Measurements from ENCODE around the gene GPR158. TPM values are rescaled to one million over a fixed set of nuclear protein-coding genes. Genes with fewer than 3 reads are reported as not detected.

Gene GPR158
- total and polyA plus RNA-seq, 9 of the 15 experiments (the other 6 are each of a cell fraction or from before 2014, with no cell fraction given), result 4.0 to 7.6 (median 5.0) TPM

GRCh38 chr10:25191162-25191895 lies 16.5 kb downstream of the GPR158 start (continued):
- TF ChIP-seq ZBTB40 (IDR thresholded peaks at IDR 0.05) (no peak), ZBTB40 (CRISPR knock-in tag; IDR thresholded peaks at IDR 0.05) (no peak), ZBTB8A (IDR thresholded peaks at IDR 0.05; ENCODE audit: partially characterized antibody) (no peak), HMG20A (CRISPR knock-in tag; conservative IDR thresholded peaks at IDR 0.05) (no peak), MAFK (IDR thresholded peaks at IDR 0.05; ENCODE audit: low read length) (peak; percentile 99), MLLT1 (IDR thresholded peaks at IDR 0.05) (no peak), EZH2 (IDR thresholded peaks at IDR 0.05; ENCODE audit: borderline replicate concordance, low read depth, low read length) (no peak), MAFG (tag; conservative IDR thresholded peaks at IDR 0.05) (peak; percentile 97), ZKSCAN1 (IDR thresholded peaks at IDR 0.05; ENCODE audit: low read depth, low read length) (no peak), RFX1 (IDR thresholded peaks at IDR 0.05) (no peak), MBD2 (IDR thresholded peaks at IDR 0.05; ENCODE audit: borderline replicate concordance, low read depth) (no peak), RBFOX2 (IDR thresholded peaks at IDR 0.05; ENCODE audit: low read depth, low read length) (no peak), PTBP1 (IDR thresholded peaks at IDR 0.05; ENCODE audit: low read depth, low read length) (no peak), NR2C2 (CRISPR knock-in tag; IDR thresholded peaks at IDR 0.05) (no peak), NR2C2 (tag; IDR thresholded peaks at IDR 0.05) (no peak), ZNF24 (IDR thresholded peaks at IDR 0.05) (no peak), RUNX1 (IDR thresholded peaks at IDR 0.05; ENCODE audit: low read depth) (no peak), ZNF217 (CRISPR knock-in tag; IDR thresholded peaks at IDR 0.05) (no peak), KDM1A (IDR thresholded peaks at IDR 0.05) (no peak), MAFF (IDR thresholded peaks at IDR 0.05; ENCODE audit: low read length) (peak; percentile 98), ZBTB17 (CRISPR knock-in tag; IDR thresholded peaks at IDR 0.05) (no peak), NFE2 (IDR thresholded peaks at IDR 0.05; ENCODE audit: low read depth) (peak; percentile 41; the same call in 1 of the 2 replicates)
